IMR-90 (cell line): ENCODE data around the gene MLF2.

ENCODE experiments used
- CEBPB ChIP-seq: IDR thresholded peaks from 2 replicates; pipeline ENCODE4 v1.6.1; 2012; ENCODE audit warnings: low read depth, low read length, improper control_type of control experiment
- CTCF ChIP-seq: conservative IDR thresholded peaks from 2 replicates; pipeline ENCODE4 v1.5.1; 2012; ENCODE audit warnings: mild to moderate bottlenecking, low read depth, low read length, improper control_type of control experiment
- MAZ ChIP-seq: IDR thresholded peaks from 2 replicates; pipeline ENCODE4 v1.6.1; 2012; ENCODE audit warnings: low read depth, mild to moderate bottlenecking, low read length, improper control_type of control experiment, moderate library complexity, borderline replicate concordance
- POLR2A ChIP-seq: IDR thresholded peaks from 2 replicates; pipeline ENCODE4 v1.6.1; 2012; ENCODE audit warnings: mild to moderate bottlenecking, low read depth, low read length
- RAD21 ChIP-seq: IDR thresholded peaks from 2 replicates; pipeline ENCODE4 v1.6.1; 2012; ENCODE audit warnings: low read length, improper control_type of control experiment

GRCh38 chr12:6750506-6750905, 2.4 kb downstream of the MLF2 start:
- TF ChIP-seq CTCF, result no peak
- no peak for TF ChIP-seq RAD21
- no peak for TF ChIP-seq CEBPB
- no peak for TF ChIP-seq MAZ
- no peak for TF ChIP-seq POLR2A
